Stimulated activated CD4-positive, alpha-beta T cell treated with anti-CD3 and anti-CD28 coated beads, Interleukin-4, amount 100 ng/mL, for 24 hours (primary cell): Measurements from ENCODE around the gene AMPH.
"Not testable (repeated sequence)": the region's sequence is repeated elsewhere in the genome, so short reads cannot be mapped to it uniquely, and the experiment has no call there.

Experiments
- DNase-seq: peaks from one replicate; pipeline ENCODE4 v3.0.0-alpha.2; 2020

The AMPH gene

GRCh38 chr7:38625866-38626265, 5.3 kb downstream of the AMPH start:
- no peak for DNase-seq

- no peak for DNase-seq
These were observed 15.5 kb downstream of the AMPH start for GRCh38 chr7:38615665-38616064.

GRCh38 chr7:38607466-38607865, 23.7 kb downstream of the AMPH start:
- no peak for DNase-seq

- no peak for DNase-seq
These were observed 30.4 kb downstream of the AMPH start for GRCh38 chr7:38600741-38601140.

- DNase-seq: no peak
These were observed 36.2 kb downstream of the AMPH start for GRCh38 chr7:38594949-38595348.

GRCh38 chr7:38592737-38593288, 38.4 kb downstream of the AMPH start:
- DNase-seq: no peak

- no peak for DNase-seq
These were observed 45.4 kb downstream of the AMPH start for GRCh38 chr7:38585572-38586354.

GRCh38 chr7:38584443-38585210, 46.5 kb downstream of the AMPH start:
- DNase-seq: no peak

- no peak for DNase-seq
These were observed 50.7 kb downstream of the AMPH start for GRCh38 chr7:38580485-38580884.

GRCh38 chr7:38574086-38574485, 57.1 kb downstream of the AMPH start:
- DNase-seq: no peak

GRCh38 chr7:38571620-38572019, 59.6 kb downstream of the AMPH start:
- DNase-seq: not testable (repeated sequence)

- DNase-seq: no peak
These were observed 62.7 kb downstream of the AMPH start for GRCh38 chr7:38568497-38568896.

- DNase-seq: no peak
These were observed 65.9 kb downstream of the AMPH start for GRCh38 chr7:38565289-38565688.

GRCh38 chr7:38563741-38564140, 67.4 kb downstream of the AMPH start:
- no peak for DNase-seq

- DNase-seq: no peak
These were observed 70.0 kb downstream of the AMPH start for GRCh38 chr7:38561166-38561565.

GRCh38 chr7:38558761-38559345, 72.3 kb downstream of the AMPH start:
- DNase-seq: no peak

GRCh38 chr7:38554586-38554985, 76.6 kb downstream of the AMPH start:
- no peak for DNase-seq

GRCh38 chr7:38550836-38551235, 80.3 kb downstream of the AMPH start:
- no peak for DNase-seq

GRCh38 chr7:38548605-38549004, 82.6 kb downstream of the AMPH start:
- DNase-seq: no peak

- no peak for DNase-seq
These were observed 84.4 kb downstream of the AMPH start for GRCh38 chr7:38546763-38547162.

- DNase-seq: no peak
These were observed 85.2 kb downstream of the AMPH start for GRCh38 chr7:38545977-38546376.

GRCh38 chr7:38542156-38542555, 89.0 kb downstream of the AMPH start:
- DNase-seq: no peak

- DNase-seq: no peak
These were observed 89.7 kb downstream of the AMPH start for GRCh38 chr7:38541440-38541839.
